T follicular helper cell (primary cell): Measurements from ENCODE around the gene RUFY2.
"Not testable (repeated sequence)": the region's sequence is repeated elsewhere in the genome, so short reads cannot be mapped to it uniquely, and the experiment has no call there.

Experiments used
- DNase-seq: peaks from one replicate; pipeline ENCODE4 v3.0.0-alpha.2; 2020; ENCODE audit warnings: low read depth

The RUFY2 gene

DNA sequence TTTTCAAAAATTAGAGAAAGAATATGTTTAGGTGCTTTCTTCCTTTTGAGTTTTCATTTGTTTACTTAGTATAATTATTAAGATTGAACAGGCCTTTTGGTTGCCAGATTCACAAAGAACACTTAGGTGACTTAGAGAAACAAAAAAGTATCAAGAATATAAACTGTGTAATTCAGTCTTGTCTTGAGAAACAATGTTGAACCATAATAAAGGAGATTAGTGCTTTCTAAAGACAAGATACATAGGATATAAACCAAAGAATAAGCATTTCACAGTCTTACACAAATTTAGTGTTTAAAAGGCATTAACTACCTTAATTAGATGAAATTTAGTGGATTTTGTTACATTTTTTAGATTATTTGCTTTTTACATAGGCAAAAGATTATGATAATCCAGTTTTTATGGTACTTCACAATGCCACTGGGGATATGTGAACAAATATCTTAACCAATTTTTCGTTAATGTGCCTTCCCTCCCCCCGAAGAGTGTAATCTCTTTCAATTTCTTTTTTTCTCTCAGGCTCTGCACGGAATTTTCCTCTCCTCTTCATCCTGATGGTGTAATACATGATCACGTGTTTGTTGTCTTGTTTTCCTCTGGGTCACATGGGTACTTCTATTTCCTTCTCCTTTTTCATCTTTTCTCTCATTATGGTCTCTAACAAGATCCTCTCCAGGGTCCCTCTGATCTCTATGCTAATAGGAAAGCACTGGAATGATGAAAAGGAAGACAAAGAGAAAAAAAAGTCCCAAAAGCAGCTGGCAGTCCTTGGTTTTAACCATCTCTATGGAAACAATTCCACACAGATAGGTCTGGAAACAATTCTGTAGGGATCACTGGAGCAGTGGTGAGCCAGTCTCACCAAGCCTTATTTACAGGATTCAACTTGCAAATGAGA lies 78.9 kb downstream of the RUFY2 start:
- no peak for DNase-seq

DNA sequence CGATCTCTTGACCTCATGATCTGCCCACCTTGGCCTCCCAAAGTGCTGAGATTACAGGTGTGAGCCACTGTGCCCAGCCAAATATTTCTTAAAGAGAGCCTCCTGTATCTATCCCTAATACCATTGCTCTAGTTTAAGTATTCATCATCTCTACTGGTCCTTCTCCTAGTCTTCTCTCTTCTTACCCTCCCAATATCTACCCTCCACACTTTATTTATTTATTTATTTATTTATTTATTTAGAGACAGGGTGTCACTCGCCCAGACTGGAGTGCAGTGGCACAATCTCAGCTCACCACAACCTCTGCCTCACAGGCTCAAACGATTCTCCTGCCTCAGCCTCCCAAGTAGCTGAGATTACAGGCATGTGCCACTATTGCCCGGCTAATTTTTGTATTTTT lies 82.7 kb downstream of the RUFY2 start:
- DNase-seq, result not testable (repeated sequence)

DNA sequence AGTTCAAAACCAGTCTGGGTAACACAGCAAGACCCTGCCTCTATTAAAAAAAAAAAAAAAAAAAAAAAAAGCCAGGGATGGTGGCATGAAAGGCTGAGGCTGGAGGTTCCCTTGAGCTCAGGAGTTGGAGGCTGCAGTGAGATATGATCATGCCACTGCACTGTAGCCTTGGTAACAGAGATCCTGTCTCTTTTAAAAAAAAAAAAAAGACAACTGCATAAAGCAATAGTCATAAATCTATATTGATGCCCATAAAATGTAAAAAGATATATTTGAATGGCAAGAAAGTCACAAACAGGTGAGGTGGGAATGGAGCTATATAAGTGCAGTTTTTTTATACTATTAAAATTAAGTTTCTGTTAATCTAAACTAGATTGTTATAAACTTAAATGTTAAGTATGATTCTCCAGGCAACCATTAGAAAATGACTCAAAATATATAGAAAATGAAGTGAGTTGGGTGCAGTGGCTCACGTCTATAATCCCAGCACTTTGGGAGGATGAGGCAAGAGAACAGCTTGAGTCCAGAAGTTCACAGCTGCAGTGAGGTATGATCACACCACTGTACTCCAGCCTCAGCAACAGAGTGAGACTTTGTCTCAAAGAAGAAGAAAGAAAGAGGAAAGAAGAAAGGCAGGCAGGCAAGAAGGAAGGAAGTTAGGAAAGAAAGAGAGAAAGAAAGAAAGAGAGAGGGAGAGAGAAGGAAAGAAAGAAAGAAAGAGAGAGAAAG lies 88.6 kb downstream of the RUFY2 start:
- no peak for DNase-seq

DNA sequence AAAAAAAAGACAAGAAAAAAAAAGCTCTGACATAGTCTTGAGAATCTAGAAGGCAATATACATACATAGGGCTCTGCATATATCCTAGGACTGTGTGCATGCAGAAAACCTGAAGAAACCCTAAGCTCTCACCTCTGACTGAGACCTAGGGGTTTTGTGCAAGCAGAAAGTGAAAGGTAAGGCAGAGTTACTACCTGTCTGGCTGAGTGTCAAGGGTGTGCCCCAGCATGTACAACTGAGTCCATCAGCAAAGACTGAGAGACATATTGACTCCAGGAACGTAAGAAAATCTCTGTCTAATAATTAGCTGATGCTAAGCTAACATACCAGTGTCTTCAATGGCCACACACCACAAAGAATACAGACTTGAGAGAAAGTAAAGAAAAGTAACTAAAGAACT lies 91.5 kb downstream of the RUFY2 start:
- DNase-seq, result no peak

DNA sequence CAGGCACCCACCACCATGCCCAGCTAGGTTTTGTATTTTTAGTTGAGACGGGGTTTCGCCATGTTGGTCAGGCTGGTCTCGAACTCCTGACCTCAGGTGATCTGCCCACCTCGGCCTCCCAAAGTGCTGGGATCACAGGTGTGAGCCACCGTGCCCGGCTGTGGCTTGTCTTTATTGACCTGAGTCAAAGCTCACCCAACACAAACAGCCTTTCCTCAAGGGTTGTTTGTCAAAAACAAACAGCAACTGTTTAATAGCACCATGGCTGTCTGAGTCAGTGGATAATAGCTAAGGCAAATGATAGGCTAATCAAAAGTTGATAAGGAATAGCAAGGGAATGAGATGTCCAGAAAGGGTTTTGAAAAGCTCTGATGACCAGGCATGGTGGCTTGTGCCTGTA lies 92.1 kb downstream of the RUFY2 start:
- DNase-seq, result not testable (repeated sequence)

DNA sequence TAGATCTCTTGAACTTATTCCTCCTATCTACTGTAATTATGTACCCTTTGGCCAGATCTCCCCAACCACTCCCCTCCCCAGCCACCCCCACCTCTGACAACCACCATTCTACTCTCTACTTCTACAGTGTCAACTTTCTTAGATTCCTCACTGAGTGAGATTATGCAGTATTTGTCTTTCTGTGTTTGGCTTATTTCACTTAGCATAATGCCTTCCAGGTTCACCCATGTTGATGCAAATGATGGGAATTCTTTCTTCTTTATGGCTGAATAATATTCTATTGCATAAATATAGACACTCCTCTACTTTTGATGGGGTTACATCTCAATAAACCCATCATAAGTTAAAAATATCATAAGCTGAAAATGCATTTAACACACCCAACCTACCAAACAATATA lies 96.5 kb downstream of the RUFY2 start:
- no peak for DNase-seq

DNA sequence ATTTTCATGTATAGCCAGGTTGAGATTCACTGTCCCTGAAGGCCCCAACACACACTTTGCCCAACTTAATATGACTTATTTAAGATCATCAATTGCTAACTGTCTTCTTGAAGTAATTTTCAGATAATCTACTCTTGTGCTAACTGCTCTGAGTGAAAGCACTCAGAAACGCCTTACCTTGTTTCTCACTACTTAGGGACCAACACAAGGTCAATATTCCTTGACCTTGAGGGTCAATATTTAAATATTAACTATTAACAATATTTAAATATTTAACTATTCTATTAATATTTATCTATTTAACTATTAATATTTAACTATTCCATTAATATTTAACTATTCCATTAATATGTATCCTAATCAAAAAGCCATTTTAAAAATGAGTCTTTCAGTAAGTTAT lies 101.2 kb downstream of the RUFY2 start:
- no peak for DNase-seq

DNA sequence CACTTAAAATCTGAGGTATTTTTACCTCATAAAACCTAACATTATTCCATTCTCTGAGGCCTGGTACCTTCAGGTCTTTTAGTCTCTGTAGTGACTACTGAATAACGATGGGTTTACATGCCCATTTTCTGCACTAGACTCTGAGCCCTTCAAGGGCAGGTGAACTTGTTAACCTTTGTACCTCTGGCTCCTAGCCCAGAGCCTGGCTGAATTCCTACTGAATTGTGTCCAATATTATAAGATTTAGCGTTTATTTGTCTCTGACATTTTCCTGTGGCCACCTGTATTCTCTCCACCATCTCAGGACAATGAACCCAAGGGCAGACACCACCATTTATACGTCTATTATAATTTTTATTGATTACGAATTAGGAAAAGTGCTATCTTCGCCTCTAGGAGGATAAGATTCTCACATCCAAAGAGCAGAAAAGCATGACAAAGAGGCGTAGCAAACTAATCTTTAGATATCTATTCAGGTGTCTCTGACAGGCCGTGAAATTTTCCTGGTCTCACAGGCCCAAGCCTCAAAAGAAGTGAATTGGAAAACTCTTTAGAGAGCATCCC lies 103.1 kb downstream of the RUFY2 start:
- DNase-seq, result no peak

DNA sequence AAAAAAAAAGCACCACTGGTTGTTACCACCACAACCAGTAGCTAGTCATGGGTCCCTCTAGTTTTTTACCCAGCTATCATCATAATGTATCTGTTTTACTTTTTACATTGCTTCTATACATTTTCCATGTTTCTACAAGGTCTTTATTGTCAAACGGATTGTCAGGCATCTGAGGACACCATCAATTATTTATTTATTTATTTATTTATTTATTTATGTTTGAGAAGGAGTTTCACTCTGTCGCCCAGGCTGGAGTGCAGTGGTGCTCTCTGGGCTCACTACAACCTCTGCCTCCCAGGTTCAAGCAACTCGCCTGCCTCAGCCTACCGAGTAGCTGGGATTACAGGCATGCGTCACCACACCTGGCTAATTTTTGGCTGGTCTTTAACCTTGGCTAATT lies 104.2 kb downstream of the RUFY2 start:
- DNase-seq, result no peak

DNA sequence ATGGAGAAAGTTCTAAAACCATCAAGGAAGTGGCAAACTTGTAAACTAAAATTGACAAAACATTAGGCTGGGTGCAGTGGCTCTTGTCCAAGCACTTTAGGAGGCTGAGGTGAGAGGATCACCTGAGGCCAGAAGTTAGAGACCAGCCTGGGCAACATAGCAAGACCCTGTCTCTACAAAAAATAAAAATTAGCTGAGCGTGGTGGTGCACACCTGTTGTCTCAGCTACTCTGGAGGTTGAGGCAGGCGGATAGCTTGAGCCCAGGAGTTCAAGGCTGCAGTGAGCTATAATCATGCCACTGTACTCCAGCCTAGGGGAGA lies 104.6 kb downstream of the RUFY2 start:
- no peak for DNase-seq

DNA sequence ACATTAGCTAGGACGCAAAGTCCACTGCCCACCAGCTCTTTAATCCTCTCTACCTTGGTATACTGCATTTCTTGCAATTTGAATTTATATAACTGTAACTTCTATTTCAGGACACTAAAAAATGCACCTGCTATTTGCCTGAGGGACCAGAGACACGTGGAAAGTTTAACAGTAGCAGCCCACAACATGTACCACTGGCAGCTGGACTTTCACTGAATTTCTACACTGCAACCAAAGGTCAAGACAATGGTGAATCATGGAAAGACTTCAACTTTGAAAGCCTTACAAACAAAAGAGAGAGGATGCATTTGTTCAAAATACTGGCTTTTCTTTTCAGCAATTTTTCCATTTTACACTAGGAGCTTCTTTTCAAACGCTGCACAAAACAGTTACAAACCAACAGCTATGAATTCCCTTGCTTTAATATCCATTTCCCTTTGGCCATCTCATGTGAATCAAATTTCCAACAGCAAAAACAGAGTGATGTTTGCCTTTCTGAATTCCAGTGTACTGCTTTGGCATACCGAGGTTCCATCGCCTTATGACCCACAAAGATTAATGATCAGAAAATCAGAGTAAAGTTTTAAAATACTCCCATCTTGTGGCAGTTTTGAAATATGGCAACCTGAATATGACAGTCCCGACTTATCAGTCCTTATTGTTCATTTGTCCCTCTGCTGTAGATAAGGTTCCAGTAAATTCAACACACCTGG lies 105.1 kb downstream of the RUFY2 start:
- no peak for DNase-seq

DNA sequence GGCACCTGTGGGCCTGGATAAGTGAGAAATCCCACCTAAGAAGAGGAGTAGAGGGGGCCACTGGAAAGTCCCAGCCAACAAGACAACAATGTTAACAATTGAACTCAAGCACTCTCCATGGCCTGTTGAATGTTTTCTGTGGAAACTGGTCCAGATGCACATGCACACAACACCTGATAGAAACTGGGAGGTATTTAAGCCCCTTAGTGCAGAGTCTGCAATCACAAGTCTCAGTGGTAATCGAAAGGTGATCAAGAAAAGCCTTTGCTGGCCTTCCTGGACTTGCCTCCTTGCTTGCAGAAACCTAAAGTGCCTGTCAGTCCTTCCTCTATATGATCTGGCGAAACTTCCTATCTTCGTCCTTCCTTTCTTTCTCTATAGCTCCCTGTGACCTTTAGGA lies 105.8 kb downstream of the RUFY2 start:
- DNase-seq, result no peak

DNA sequence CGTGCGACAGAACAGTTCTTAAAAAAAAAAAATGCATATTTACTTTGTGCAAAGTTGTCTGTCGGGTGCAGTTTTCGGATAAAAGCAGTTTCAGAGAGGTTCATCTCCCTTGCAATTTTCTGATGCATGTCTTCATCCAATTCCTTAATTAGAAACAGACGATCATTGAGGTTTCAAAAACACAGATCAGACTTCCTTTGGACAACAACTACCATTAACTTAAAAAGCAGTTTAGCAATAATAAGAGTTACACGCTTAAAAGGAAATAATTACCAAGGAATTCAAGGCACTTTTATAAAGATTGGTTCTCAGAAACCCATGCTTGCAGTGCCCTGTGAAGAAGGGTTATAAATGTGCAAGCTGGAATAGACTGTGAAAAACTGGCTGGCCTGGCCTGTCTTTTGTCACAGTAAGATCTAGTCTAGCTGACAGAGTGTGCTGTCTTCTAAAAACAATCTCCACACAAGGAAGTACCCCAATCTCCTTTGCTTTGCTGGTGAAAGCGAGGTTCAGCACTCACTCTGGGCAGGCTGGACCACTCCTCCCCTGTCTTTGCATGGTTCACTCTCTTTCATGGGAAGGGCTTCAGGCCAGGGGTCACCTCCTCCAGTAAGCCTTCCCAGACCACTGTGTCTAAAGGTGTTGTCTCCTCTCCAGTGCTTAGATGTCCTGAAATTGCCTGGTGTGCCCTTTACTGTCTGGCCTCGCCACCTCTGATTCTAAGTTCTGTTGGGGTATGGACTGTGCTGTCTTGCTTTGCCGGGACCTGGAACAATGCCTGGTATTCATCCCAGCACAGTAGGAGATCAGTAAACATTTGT lies 110.0 kb downstream of the RUFY2 start:
- DNase-seq, result no peak
